Measurements from ENCODE around the gene METTL22. TPM values are rescaled to one million over a fixed set of nuclear protein-coding genes. Genes with fewer than 3 reads are reported as not detected.

METTL22 gene
- polyA plus RNA-seq, 1 donor from 2014 or later = 51.3 TPM

- Histone ChIP-seq H3K27ac (ENCODE audit: low read length) (no peak overlapping the region), H3K36me3 (ENCODE audit: insufficient read depth, low read length) (peaks cover 22% of the 10 kb centered on the region)
These were observed 24.3 kb downstream of the METTL22 start for GRCh38 chr16:8645831-8646230.

GRCh38 chr16:8646326-8647053 lies 25.0 kb downstream of the METTL22 start:
- Histone ChIP-seq H3F3A (ENCODE audit: insufficient read depth, low read length, poor library complexity, severe bottlenecking) (no peaks in the 10 kb centered on the region), H3K4me3 (ENCODE audit: low read length) (no peak overlapping the region), H3K9me3 (ENCODE audit: low read length) (no peaks in the 10 kb centered on the region), H3K36me3 (ENCODE audit: insufficient read depth, low read length) (peaks cover 22% of the 10 kb centered on the region), H3K9ac (ENCODE audit: low read length) (no peak overlapping the region), H4K20me1 (ENCODE audit: insufficient read depth) (no peaks in the 10 kb centered on the region), H2AFZ (ENCODE audit: low read depth, low read length) (no peak overlapping the region), H3K4me2 (ENCODE audit: low read length) (no peak overlapping the region), H3K27ac (ENCODE audit: low read length) (no peak overlapping the region), H3K27me3 (ENCODE audit: insufficient read depth, low read depth, low read length) (no peaks in the 10 kb centered on the region), H3K79me2 (replicated peaks; ENCODE audit: insufficient read depth, low read length) (no peaks in the 10 kb centered on the region), H3K9me2 (ENCODE audit: insufficient read depth, low read length) (no peaks in the 10 kb centered on the region)
- TF ChIP-seq REST (IDR thresholded peaks at IDR 0.05; ENCODE audit: borderline replicate concordance) = no peak
- TF ChIP-seq EZH2 (IDR thresholded peaks at IDR 0.05; ENCODE audit: borderline replicate concordance, insufficient read depth, low read length, poor library complexity, severe bottlenecking) = no peak
- no peak for TF ChIP-seq RAD21 (conservative IDR thresholded peaks at IDR 0.05)
- TF ChIP-seq CTCF (IDR thresholded peaks at IDR 0.05; ENCODE audit: poor library complexity, severe bottlenecking) = no peak
- TF ChIP-seq MXI1 (conservative IDR thresholded peaks at IDR 0.05; ENCODE audit: poor library complexity, severe bottlenecking) = no peak

More at GRCh38 chr16:8645831-8646230, 24.3 kb downstream of the METTL22 start:
- H3K4me2 ChIP-seq (ENCODE audit: low read length) = no peak overlapping the region
- H3K27me3 ChIP-seq (ENCODE audit: insufficient read depth, low read depth, low read length) = no peaks in the 10 kb centered on the region
- no peak overlapping the region for H3K4me3 ChIP-seq (ENCODE audit: low read length)
- no peak overlapping the region for H2AFZ ChIP-seq (ENCODE audit: low read depth, low read length)
- H3K79me2 ChIP-seq (replicated peaks; ENCODE audit: insufficient read depth, low read length) = no peaks in the 10 kb centered on the region
- no peak overlapping the region for H3K9ac ChIP-seq (ENCODE audit: low read length)
- no peaks in the 10 kb centered on the region for H3F3A ChIP-seq (ENCODE audit: insufficient read depth, low read length, poor library complexity, severe bottlenecking)
- H4K20me1 ChIP-seq (ENCODE audit: insufficient read depth) = no peaks in the 10 kb centered on the region
- no peaks in the 10 kb centered on the region for H3K9me3 ChIP-seq (ENCODE audit: low read length)
- TF ChIP-seq REST (IDR thresholded peaks at IDR 0.05; ENCODE audit: borderline replicate concordance) (no peak), RAD21 (conservative IDR thresholded peaks at IDR 0.05) (no peak), EP300 (conservative IDR thresholded peaks at IDR 0.05; ENCODE audit: poor library complexity, severe bottlenecking) (no peak), SMC3 (conservative IDR thresholded peaks at IDR 0.05; ENCODE audit: poor library complexity) (no peak), POLR2AphosphoS5 (IDR thresholded peaks at IDR 0.05) (no peak), CTCF (IDR thresholded peaks at IDR 0.05; ENCODE audit: poor library complexity, severe bottlenecking) (no peak), MXI1 (conservative IDR thresholded peaks at IDR 0.05; ENCODE audit: poor library complexity, severe bottlenecking) (no peak), EZH2 (IDR thresholded peaks at IDR 0.05; ENCODE audit: borderline replicate concordance, insufficient read depth, low read length, poor library complexity, severe bottlenecking) (no peak)
- no peaks in the 10 kb centered on the region for H3K9me2 ChIP-seq (ENCODE audit: insufficient read depth, low read length)
